Fibroblast of lung (primary cell): ENCODE measurements around the gene ZNF688.

Experiments used
- CTCF ChIP-seq, 2 donors: IDR thresholded peaks in 1 of 2; conservative IDR thresholded peaks in 1 of 2; 1 replicate in 1 of 2; 2 replicates in 1 of 2; pipeline ENCODE4 v1.5.1; 2011 to 2012; ENCODE audit warnings: low read length in 2 of 2, control low read depth in 1 of 2, inconsistent platforms in 1 of 2, low read depth in 1 of 2, mild to moderate bottlenecking in 1 of 2
- EZH2 ChIP-seq: IDR thresholded peaks from 2 replicates; pipeline ENCODE4 v1.5.1; 2012; ENCODE audit warnings: low read length, control low read depth, mild to moderate bottlenecking; ENCODE audit errors: missing control alignments

- no peak for TF ChIP-seq CTCF (conservative IDR thresholded peaks at IDR 0.05 in 1 of 2, IDR thresholded peaks at IDR 0.05 in 1 of 2; ENCODE audit: low read depth in 1 of 2, low read length in 2 of 2)
- TF ChIP-seq EZH2, result no peak
Measured at GRCh38 chr16:30539000-30539964, 32.2 kb downstream of the ZNF688 start.
